Endothelial cell of umbilical vein (primary cell): Measurements from ENCODE around the gene NGF.

ENCODE experiments used
- JUN ChIP-seq: IDR thresholded peaks from 2 replicates; pipeline ENCODE4 v1.6.1; 2011; ENCODE audit warnings: borderline replicate concordance, low read depth; ENCODE audit not compliant: insufficient read length, insufficient read depth
- POLR2A ChIP-seq: IDR thresholded peaks from 2 replicates; pipeline ENCODE4 v1.6.1; 2012; ENCODE audit warnings: low read depth, mild to moderate bottlenecking, control low read depth, low read length
- POLR2AphosphoS5 ChIP-seq: IDR thresholded peaks from 2 replicates; pipeline ENCODE4 v1.6.1; 2012; ENCODE audit warnings: low read depth, mild to moderate bottlenecking, control low read depth, low read length, moderate library complexity; ENCODE audit not compliant: insufficient read depth
- TF ChIP-seq, protein P1 (sequence below), 2 donors: IDR thresholded peaks; 1 replicate in 1 of 2; 2 replicates in 1 of 2; pipeline ENCODE4 v1.5.1; 2011; ENCODE audit warnings: low read length in 2 of 2, mild to moderate bottlenecking in 2 of 2, moderate library complexity in 2 of 2, control low read depth in 1 of 2, inconsistent platforms in 1 of 2, low read depth in 1 of 2; ENCODE audit not compliant: insufficient read depth in 1 of 2; ENCODE audit errors: extremely low read depth in 1 of 2

GRCh38 chr1:115365738-115366137, 27.7 kb upstream of the NGF start:
- TF ChIP-seq POLR2A (no peak), POLR2AphosphoS5 (no peak), JUN (no peak)
- TF ChIP-seq, protein P1, sequence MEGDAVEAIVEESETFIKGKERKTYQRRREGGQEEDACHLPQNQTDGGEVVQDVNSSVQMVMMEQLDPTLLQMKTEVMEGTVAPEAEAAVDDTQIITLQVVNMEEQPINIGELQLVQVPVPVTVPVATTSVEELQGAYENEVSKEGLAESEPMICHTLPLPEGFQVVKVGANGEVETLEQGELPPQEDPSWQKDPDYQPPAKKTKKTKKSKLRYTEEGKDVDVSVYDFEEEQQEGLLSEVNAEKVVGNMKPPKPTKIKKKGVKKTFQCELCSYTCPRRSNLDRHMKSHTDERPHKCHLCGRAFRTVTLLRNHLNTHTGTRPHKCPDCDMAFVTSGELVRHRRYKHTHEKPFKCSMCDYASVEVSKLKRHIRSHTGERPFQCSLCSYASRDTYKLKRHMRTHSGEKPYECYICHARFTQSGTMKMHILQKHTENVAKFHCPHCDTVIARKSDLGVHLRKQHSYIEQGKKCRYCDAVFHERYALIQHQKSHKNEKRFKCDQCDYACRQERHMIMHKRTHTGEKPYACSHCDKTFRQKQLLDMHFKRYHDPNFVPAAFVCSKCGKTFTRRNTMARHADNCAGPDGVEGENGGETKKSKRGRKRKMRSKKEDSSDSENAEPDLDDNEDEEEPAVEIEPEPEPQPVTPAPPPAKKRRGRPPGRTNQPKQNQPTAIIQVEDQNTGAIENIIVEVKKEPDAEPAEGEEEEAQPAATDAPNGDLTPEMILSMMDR (IDR thresholded peaks at IDR 0.05; ENCODE audit: extremely low read depth in 1 of 2, insufficient read depth in 1 of 2, low read depth in 1 of 2, low read length in 2 of 2), result no peak
